ENCODE measurements around the gene ABCD3. TPM values are rescaled to one million over a fixed set of nuclear protein-coding genes. Genes with fewer than 3 reads are reported as not detected.

The ABCD3 gene
- polyA plus RNA-seq, 1 of the 3 experiments (the other 2 are of a cell fraction), result 6.5 TPM

GRCh38 chr1:94379615-94380014, 38.6 kb upstream of the ABCD3 start:
- no peaks in the 10 kb centered on the region for H3K36me3 ChIP-seq (replicated peaks in 1 of 2; ENCODE audit: control insufficient read depth in 1 of 2, insufficient read depth in 2 of 2, low read length in 1 of 2)
- 72% methylated on average over 3 of the region's 3 CpGs for WGBS (ENCODE audit: low lambda C conversion rate)
- H3K9me3 ChIP-seq, result no peaks in the 10 kb centered on the region
- ChIA-PET CTCF (interaction anchor here (1.7 kb wide), 2 partner anchors 102 to 354 kb away, joined by 4 to 5 read pairs; no protein-coding TSS in a partner anchor), POLR2A (no interaction called here)
- no peak overlapping the region for H3K4me3 ChIP-seq (ENCODE audit: low read depth in 2 of 2, low read length in 1 of 2)
- no peaks in the 10 kb centered on the region for H3F3A ChIP-seq (replicated peaks; ENCODE audit: insufficient read depth)
- no peak overlapping the region for H3K9ac ChIP-seq
- H3K4me1 ChIP-seq (ENCODE audit: control insufficient read depth in 1 of 2, insufficient read depth in 2 of 2, low read depth in 1 of 2, low read length in 1 of 2), result peaks cover 0 to 2% of the 10 kb centered on the region in 2 experiments; a peak in 2 of 4 replicates
- no peak overlapping the region for H2AFZ ChIP-seq (ENCODE audit: low read depth)
- H3K4me2 ChIP-seq, result no peak overlapping the region
- 0 out of 2 replicates have a peak, but pooled peaks cover 3% of the 10 kb centered on the region for H3K9me2 ChIP-seq
- H3K79me2 ChIP-seq (ENCODE audit: insufficient read depth), result no peaks in the 10 kb centered on the region
- no peak overlapping the region for H3K27ac ChIP-seq (ENCODE audit: low read depth in 2 of 2, low read length in 1 of 2)
- DNase-seq, result no peak
- H4K20me1 ChIP-seq (ENCODE audit: insufficient read depth), result no peaks in the 10 kb centered on the region
- no peaks in the 10 kb centered on the region; the same call in 1 of the 2 replicates for H3K27me3 ChIP-seq (ENCODE audit: insufficient read depth)
- TF ChIP-seq USF2 (IDR thresholded peaks at IDR 0.05; ENCODE audit: borderline replicate concordance, low read depth, low read length), result no peak
- TF ChIP-seq IRF3 (IDR thresholded peaks at IDR 0.05; ENCODE audit: low read depth, low read length), result no peak
- no peak for TF ChIP-seq GABPA (IDR thresholded peaks at IDR 0.05; ENCODE audit: low read depth)
- TF ChIP-seq SMC3 (IDR thresholded peaks at IDR 0.05; ENCODE audit: low read depth, low read length), result no peak
- TF ChIP-seq FOSL2 (IDR thresholded peaks at IDR 0.05; ENCODE audit: borderline replicate concordance, low read depth), result no peak
- TF ChIP-seq REST (IDR thresholded peaks at IDR 0.05; ENCODE audit: low read depth, low read length), result no peak
- TF ChIP-seq TEAD4 (IDR thresholded peaks at IDR 0.05; ENCODE audit: borderline replicate concordance, insufficient read depth), result no peak
- no peak for TF ChIP-seq GATA2 (CRISPR knock-in tag; IDR thresholded peaks at IDR 0.05)
- no peak for TF ChIP-seq RXRA (IDR thresholded peaks at IDR 0.05; ENCODE audit: borderline replicate concordance, low read depth)

GRCh38 chr1:94382201-94382600, 36.0 kb upstream of the ABCD3 start:
- Histone ChIP-seq H2AFZ (ENCODE audit: low read depth) (no peak overlapping the region), H4K20me1 (ENCODE audit: insufficient read depth) (no peaks in the 10 kb centered on the region), H3K79me2 (ENCODE audit: insufficient read depth) (no peaks in the 10 kb centered on the region), H3K27me3 (ENCODE audit: insufficient read depth) (no peaks in the 10 kb centered on the region; the same call in 1 of the 2 replicates), H3F3A (replicated peaks; ENCODE audit: insufficient read depth) (no peaks in the 10 kb centered on the region), H3K9ac (no peak overlapping the region), H3K27ac (ENCODE audit: low read depth in 2 of 2, low read length in 1 of 2) (no peak overlapping the region), H3K9me2 (0 out of 2 replicates have a peak, but pooled peaks cover 3% of the 10 kb centered on the region), H3K36me3 (replicated peaks in 1 of 2; ENCODE audit: control insufficient read depth in 1 of 2, insufficient read depth in 2 of 2, low read length in 1 of 2) (no peaks in the 10 kb centered on the region), H3K4me1 (ENCODE audit: control insufficient read depth in 1 of 2, insufficient read depth in 2 of 2, low read depth in 1 of 2, low read length in 1 of 2) (peaks cover 0 to 11% of the 10 kb centered on the region in 2 experiments; a peak in 2 of 4 replicates), H3K4me2 (no peak overlapping the region), H3K9me3 (no peaks in the 10 kb centered on the region), H3K4me3 (ENCODE audit: low read depth in 2 of 2, low read length in 1 of 2) (no peak overlapping the region)
- WGBS (ENCODE audit: low lambda C conversion rate), result 79% methylated on average over 3 of the region's 3 CpGs
- no peak for DNase-seq
- POLR2A ChIA-PET, result no interaction called here
- CTCF ChIA-PET, result no interaction called here
- TF ChIP-seq JUND (IDR thresholded peaks at IDR 0.05) (no peak), TAF1 (IDR thresholded peaks at IDR 0.05; ENCODE audit: borderline replicate concordance, low read depth, low read length) (no peak), FOXM1 (IDR thresholded peaks at IDR 0.05; ENCODE audit: low read depth) (no peak), CTCF (IDR thresholded peaks at IDR 0.05) (no peak), ZBTB33 (IDR thresholded peaks at IDR 0.05; ENCODE audit: borderline replicate concordance, low read depth) (no peak), RXRA (IDR thresholded peaks at IDR 0.05; ENCODE audit: borderline replicate concordance, low read depth) (no peak), TCF12 (IDR thresholded peaks at IDR 0.05) (no peak), RCOR1 (IDR thresholded peaks at IDR 0.05; ENCODE audit: low read length) (no peak), FOSL2 (IDR thresholded peaks at IDR 0.05; ENCODE audit: borderline replicate concordance, low read depth) (no peak)
